ENCODE data around the gene TNFSF11. TPM values are rescaled to one million over a fixed set of nuclear protein-coding genes. Genes with fewer than 3 reads are reported as not detected.
A peak's percentile ranks its signal among the peaks of the same experiment; 100 is the strongest.

The TNFSF11 gene
- total and polyA plus RNA-seq, 8 donors, result 0.13 to 0.55 TPM; not detected in 6

DNA sequence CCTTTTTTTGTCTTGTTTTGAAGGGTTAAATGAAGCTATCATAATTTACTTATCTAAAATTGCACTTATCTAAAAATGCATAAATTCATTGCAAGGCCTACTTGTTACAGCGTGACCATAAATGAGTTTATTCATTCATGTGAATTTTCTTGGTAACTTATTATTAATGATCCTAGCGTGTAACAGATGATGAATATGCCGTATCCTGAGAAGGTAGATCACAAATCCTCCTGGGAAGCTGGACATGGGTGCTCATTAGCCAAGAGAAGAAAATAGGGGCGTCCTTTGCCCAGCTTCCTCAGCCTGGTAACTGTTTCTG lies 21.3 kb downstream of the TNFSF11 start:
- no peaks in the 10 kb centered on the region for H3K9me3 ChIP-seq
- no peak overlapping the region for H3K27ac ChIP-seq
- H3K4me3 ChIP-seq, result no peak overlapping the region
- 56 to 64% (median 58%) methylated on average over 4 of the region's 4 CpGs for WGBS, 5 donors
- H3K36me3 ChIP-seq, result no peaks in the 10 kb centered on the region
- H3K27me3 ChIP-seq, result peaks cover 0 to under 1% (median 0%) of the 10 kb centered on the region in 3 donors
- intact Hi-C loops (cut with DNase I; ENCODE audit: low total_unique reads), result loop anchor here (10.0 kb wide), 1 partner anchor 540 kb away; no protein-coding TSS in a partner anchor
- H3K4me1 ChIP-seq, result no peaks in the 10 kb centered on the region
- TF ChIP-seq POLR2A (IDR thresholded peaks at IDR 0.05) (no peak), EP300 (IDR thresholded peaks at IDR 0.05) (no peak), POLR2AphosphoS5 (IDR thresholded peaks at IDR 0.05) (no peak)
- TF ChIP-seq, protein P1, sequence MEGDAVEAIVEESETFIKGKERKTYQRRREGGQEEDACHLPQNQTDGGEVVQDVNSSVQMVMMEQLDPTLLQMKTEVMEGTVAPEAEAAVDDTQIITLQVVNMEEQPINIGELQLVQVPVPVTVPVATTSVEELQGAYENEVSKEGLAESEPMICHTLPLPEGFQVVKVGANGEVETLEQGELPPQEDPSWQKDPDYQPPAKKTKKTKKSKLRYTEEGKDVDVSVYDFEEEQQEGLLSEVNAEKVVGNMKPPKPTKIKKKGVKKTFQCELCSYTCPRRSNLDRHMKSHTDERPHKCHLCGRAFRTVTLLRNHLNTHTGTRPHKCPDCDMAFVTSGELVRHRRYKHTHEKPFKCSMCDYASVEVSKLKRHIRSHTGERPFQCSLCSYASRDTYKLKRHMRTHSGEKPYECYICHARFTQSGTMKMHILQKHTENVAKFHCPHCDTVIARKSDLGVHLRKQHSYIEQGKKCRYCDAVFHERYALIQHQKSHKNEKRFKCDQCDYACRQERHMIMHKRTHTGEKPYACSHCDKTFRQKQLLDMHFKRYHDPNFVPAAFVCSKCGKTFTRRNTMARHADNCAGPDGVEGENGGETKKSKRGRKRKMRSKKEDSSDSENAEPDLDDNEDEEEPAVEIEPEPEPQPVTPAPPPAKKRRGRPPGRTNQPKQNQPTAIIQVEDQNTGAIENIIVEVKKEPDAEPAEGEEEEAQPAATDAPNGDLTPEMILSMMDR (IDR thresholded peaks at IDR 0.05), result no peak
- no peak for DNase-seq

DNA sequence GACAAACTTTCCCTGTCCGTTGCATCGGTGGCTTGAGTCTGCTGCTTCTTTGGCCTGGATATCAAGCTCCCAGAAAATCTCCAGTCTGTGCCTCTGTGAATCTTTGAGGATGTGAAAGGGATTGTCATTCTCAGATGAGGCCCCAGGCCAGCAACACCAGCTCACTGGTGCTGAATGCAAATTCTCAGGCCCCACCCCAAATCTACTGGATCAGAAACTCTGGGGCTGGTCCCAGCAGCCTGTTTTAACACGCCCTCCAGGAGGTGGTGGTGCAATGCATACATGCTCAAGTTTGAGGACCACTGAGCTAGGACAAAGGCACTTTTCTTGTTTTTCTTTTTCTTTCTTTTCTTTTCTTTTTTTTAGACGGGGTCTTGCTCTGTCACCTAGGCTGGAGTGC lies 23.6 kb downstream of the TNFSF11 start:
- Histone ChIP-seq H3K36me3 (no peaks in the 10 kb centered on the region), H3K27ac (no peak overlapping the region), H3K9me3 (no peaks in the 10 kb centered on the region), H3K27me3 (no peaks in the 10 kb centered on the region), H3K4me3 (no peak overlapping the region), H3K4me1 (peaks cover 0 to 2% (median under 1%) of the 10 kb centered on the region in 4 donors)
- TF ChIP-seq POLR2A (IDR thresholded peaks at IDR 0.05) (no peak), EP300 (IDR thresholded peaks at IDR 0.05) (no peak), POLR2AphosphoS5 (IDR thresholded peaks at IDR 0.05) (no peak)
- TF ChIP-seq, protein P1 (IDR thresholded peaks at IDR 0.05), result no peak
- DNase-seq, result no peak
- 73 to 88% (median 87%) methylated on average over 4 of the region's 4 CpGs for WGBS, 5 donors
- intact Hi-C loops (cut with DNase I; ENCODE audit: low total_unique reads), result loop anchor here (10.0 kb wide), 1 partner anchor 537 kb away; no protein-coding TSS in a partner anchor

DNA sequence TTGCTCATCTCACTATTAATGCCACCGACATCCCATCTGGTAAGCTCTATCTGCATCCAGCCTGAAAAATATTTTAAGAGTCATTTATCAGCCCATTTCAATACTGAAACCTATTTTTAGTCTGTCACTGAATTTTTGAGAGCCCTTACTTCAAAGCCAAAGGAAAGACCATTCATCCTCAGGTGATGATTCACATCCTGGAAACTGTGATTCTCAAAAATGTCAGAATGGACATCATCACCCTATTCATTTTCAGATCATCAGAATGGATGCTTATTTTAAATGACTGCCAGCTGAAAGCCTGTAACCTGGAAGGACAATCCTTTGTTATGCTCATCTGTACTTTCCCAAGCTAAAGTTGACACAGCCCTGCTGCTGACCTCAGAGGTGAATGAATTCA lies 27.0 kb downstream of the TNFSF11 start:
- no peaks in the 10 kb centered on the region for H3K9me3 ChIP-seq
- H3K27ac ChIP-seq, result no peak overlapping the region
- intact Hi-C loops (cut with DNase I; ENCODE audit: low total_unique reads), result no loop called here
- peaks cover 0 to 14% (median 2%) of the 10 kb centered on the region in 4 donors for H3K4me1 ChIP-seq
- no peak overlapping the region for H3K4me3 ChIP-seq
- WGBS, 5 donors, result 74 to 95% (median 84%) methylated on average over 1 of the region's 1 CpG
- no peaks in the 10 kb centered on the region for H3K36me3 ChIP-seq
- no peak for TF ChIP-seq POLR2AphosphoS5 (IDR thresholded peaks at IDR 0.05)
- DNase-seq, result no peak
- no peaks in the 10 kb centered on the region for H3K27me3 ChIP-seq

DNA sequence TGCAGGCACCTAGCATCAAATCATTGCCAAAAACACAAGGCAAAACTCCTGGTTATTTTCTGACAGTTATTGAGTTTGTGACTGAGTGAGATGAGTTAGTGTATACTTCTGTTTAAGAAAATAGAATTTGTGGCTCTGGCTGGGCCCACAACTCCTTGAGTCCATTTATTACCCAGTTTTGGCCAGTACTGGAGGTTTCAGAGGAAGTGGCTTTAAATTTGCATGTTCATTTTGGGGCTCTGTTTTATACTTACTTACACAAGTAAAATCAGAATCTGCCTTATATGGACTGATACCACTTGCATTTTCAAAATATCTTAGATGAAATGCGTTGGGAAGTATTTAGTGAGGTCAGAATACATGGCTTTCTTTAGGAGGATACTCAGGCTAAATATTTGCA lies 29.0 kb downstream of the TNFSF11 start:
- H3K9me3 ChIP-seq, result no peaks in the 10 kb centered on the region
- peaks cover 0 to 14% (median 2%) of the 10 kb centered on the region in 4 donors for H3K4me1 ChIP-seq
- peak in 1 of 2 donors; percentile 40 for DNase-seq
- H3K36me3 ChIP-seq, result no peaks in the 10 kb centered on the region
- no peak overlapping the region for H3K4me3 ChIP-seq
- H3K27ac ChIP-seq, result no peak overlapping the region
- TF ChIP-seq EP300 (IDR thresholded peaks at IDR 0.05), result no peak
- TF ChIP-seq POLR2AphosphoS5 (IDR thresholded peaks at IDR 0.05), result no peak
- TF ChIP-seq, protein P1 (IDR thresholded peaks at IDR 0.05), result no peak
- TF ChIP-seq POLR2A (IDR thresholded peaks at IDR 0.05), result no peak
- H3K27me3 ChIP-seq, result no peaks in the 10 kb centered on the region
- WGBS, 5 donors, result 67 to 75% (median 72%) methylated on average over 1 of the region's 1 CpG
- intact Hi-C loops (cut with DNase I; ENCODE audit: low total_unique reads), result no loop called here

DNA sequence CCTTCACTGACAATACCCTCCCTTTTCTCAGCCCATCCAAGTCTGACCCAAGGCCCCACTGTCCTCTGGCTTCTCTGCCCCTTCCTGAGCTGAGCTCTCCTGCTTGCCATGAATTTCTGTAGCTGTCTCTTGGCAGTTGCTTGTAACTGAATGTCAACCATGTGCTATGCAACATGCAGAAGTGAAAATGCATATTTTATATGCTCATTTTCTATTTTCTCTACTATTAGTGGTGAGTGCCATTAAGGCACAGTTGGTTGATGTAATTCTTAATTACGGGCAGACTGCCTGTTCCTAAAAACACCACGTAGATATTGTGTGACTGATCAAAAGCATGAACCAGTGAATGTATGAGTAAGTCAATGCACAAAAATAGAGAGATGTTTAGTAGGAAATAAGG lies 29.6 kb downstream of the TNFSF11 start:
- TF ChIP-seq POLR2AphosphoS5 (IDR thresholded peaks at IDR 0.05) (no peak), EP300 (IDR thresholded peaks at IDR 0.05) (no peak)
- 78 to 93% (median 87%) methylated on average over 2 of the region's 2 CpGs for WGBS, 5 donors

More for the DNA sequence above, 29.6 kb downstream of the TNFSF11 start:
- no peaks in the 10 kb centered on the region for H3K9me3 ChIP-seq
- H3K36me3 ChIP-seq, result no peaks in the 10 kb centered on the region
- intact Hi-C loops (cut with DNase I; ENCODE audit: low total_unique reads), result no loop called here
- no peak for DNase-seq
- H3K27ac ChIP-seq, result no peak overlapping the region
- peaks cover 0 to 14% (median 2%) of the 10 kb centered on the region in 4 donors for H3K4me1 ChIP-seq
- H3K4me3 ChIP-seq, result no peak overlapping the region
- no peaks in the 10 kb centered on the region for H3K27me3 ChIP-seq
